Nephron progenitor cell (in vitro differentiated cells): ENCODE data around the gene TWIST1.

Source experiments
- DNase-seq: peaks from one replicate; pipeline ENCODE4 v3.0.0; 2021
- H3K27ac Mint-ChIP-seq: 2 replicates; pipeline ENCODE4 v1.8.0; 2021; ENCODE audit warnings: mild to moderate bottlenecking, moderate library complexity, mixed read lengths
- H3K27me3 Mint-ChIP-seq: 2 replicates; pipeline ENCODE4 v1.8.0; 2021; ENCODE audit warnings: mild to moderate bottlenecking, low read depth, mixed read lengths; ENCODE audit not compliant: poor library complexity
- H3K36me3 Mint-ChIP-seq: 2 replicates; pipeline ENCODE4 v1.8.0; 2021; ENCODE audit warnings: low read depth, mixed read lengths
- H3K4me1 Mint-ChIP-seq: 2 replicates; pipeline ENCODE4 v1.8.0; 2021; ENCODE audit warnings: mixed read lengths
- H3K4me3 Mint-ChIP-seq: 2 replicates; pipeline ENCODE4 v1.8.0; 2021; ENCODE audit warnings: mild to moderate bottlenecking, moderate library complexity, mixed read lengths
- H3K9me3 Mint-ChIP-seq: 2 replicates; pipeline ENCODE4 v1.8.0; 2021; ENCODE audit warnings: mild to moderate bottlenecking, moderate library complexity, mixed read lengths
- TF ChIP-seq, protein P1 (sequence below): fragments of 200-600 bp; sonication (generic); IDR thresholded peaks from 2 replicates; pipeline ENCODE4 v1.5.0; 2021; ENCODE audit warnings: antibody characterized with exemption

TWIST1 gene

DNA sequence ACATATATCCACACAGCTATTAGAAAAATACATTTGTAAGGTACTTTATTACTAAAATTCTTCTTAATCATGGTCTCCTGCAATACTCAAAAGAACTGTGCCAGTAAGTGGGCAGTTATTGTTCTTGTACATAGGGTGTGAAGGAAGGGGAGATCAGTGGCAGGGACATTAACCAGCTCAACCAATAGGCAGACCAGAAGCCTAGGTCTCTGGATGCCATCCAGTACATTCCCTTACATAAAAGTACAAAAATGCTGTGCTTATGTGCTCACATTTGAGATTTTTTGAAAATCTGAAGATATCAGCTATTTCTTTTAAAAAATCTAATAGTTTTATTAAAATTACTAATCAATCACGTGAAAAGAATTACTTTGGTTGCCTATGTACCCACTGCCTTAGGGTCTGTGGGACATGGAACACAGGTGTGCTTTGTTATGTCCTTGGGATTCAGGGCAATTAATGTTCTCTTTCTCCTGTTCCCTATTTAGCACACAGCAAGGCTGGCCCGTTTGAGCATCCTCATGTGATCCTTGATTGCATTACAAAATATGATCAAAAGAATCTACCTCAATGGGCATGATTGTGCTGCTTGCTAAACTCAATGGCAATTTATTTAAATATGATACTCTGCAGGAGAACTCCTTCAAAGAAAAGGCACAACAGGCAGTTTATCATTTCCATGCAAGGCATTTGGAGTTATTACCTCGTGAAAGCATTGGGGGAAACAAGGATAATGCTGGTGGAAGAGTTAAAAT is 22.7 kb downstream of the TWIST1 start:
- Mint-ChIP-seq H3K27me3 (no peaks in the 10 kb centered on the region), H3K4me1 (no peaks in the 10 kb centered on the region), H3K9me3 (no peaks in the 10 kb centered on the region), H3K36me3 (no peaks in the 10 kb centered on the region), H3K4me3 (no peak overlapping the region), H3K27ac (no peak overlapping the region)
- no peak for DNase-seq
- TF ChIP-seq, protein P1, sequence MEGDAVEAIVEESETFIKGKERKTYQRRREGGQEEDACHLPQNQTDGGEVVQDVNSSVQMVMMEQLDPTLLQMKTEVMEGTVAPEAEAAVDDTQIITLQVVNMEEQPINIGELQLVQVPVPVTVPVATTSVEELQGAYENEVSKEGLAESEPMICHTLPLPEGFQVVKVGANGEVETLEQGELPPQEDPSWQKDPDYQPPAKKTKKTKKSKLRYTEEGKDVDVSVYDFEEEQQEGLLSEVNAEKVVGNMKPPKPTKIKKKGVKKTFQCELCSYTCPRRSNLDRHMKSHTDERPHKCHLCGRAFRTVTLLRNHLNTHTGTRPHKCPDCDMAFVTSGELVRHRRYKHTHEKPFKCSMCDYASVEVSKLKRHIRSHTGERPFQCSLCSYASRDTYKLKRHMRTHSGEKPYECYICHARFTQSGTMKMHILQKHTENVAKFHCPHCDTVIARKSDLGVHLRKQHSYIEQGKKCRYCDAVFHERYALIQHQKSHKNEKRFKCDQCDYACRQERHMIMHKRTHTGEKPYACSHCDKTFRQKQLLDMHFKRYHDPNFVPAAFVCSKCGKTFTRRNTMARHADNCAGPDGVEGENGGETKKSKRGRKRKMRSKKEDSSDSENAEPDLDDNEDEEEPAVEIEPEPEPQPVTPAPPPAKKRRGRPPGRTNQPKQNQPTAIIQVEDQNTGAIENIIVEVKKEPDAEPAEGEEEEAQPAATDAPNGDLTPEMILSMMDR, result no peak

- H3K27me3 Mint-ChIP-seq, result no peaks in the 10 kb centered on the region
- H3K4me1 Mint-ChIP-seq, result no peaks in the 10 kb centered on the region
These were observed 23.3 kb downstream of the TWIST1 start for GRCh38 chr7:19094138-19094537.

DNA sequence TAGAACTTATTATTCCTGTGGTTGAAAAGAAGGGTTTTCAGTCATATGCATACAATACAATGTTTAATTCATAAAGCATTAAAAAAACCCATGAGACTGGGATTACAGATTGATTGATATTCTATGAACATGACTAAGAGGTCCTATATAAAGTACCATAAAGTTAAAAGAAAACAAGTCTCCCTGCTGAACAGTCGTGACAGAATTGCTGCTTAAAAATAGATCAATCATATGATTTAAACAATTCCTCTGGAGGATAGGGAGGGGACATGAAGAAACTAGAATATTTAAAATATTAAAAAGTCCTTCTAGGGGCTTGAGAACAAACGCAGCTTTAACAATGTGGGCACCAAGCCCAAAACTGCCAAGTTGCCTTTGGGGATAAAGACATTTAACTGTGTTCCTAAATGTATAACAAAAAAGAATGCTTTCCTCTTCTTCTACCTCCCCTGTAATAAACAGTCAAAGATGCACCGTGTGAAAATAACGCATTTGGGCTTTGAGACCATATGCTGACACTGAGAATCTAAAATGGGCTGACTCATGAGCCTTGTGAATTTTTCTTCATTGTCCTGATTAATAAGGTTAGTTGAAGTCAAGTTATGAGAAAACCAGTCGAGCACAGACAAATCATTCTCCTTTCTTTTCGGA is 25.8 kb downstream of the TWIST1 start:
- Mint-ChIP-seq H3K4me3 (no peak overlapping the region), H3K27me3 (no peaks in the 10 kb centered on the region), H3K36me3 (no peaks in the 10 kb centered on the region), H3K27ac (no peak overlapping the region), H3K9me3 (no peaks in the 10 kb centered on the region), H3K4me1 (no peaks in the 10 kb centered on the region)
- no peak for DNase-seq
- TF ChIP-seq, protein P1, result no peak

More at GRCh38 chr7:19094138-19094537, 23.3 kb downstream of the TWIST1 start:
- TF ChIP-seq, protein P1, result no peak
- H3K27ac Mint-ChIP-seq, result no peak overlapping the region
- no peak overlapping the region for H3K4me3 Mint-ChIP-seq
- H3K9me3 Mint-ChIP-seq, result no peaks in the 10 kb centered on the region
- no peaks in the 10 kb centered on the region for H3K36me3 Mint-ChIP-seq
- no peak for DNase-seq

GRCh38 chr7:19090526-19090925 is 26.9 kb downstream of the TWIST1 start:
- TF ChIP-seq, protein P1, result no peak
- DNase-seq, result no peak
- Mint-ChIP-seq H3K4me1 (no peaks in the 10 kb centered on the region), H3K36me3 (no peaks in the 10 kb centered on the region), H3K27me3 (no peaks in the 10 kb centered on the region), H3K9me3 (no peaks in the 10 kb centered on the region), H3K4me3 (no peak overlapping the region), H3K27ac (no peak overlapping the region)

- no peak overlapping the region for H3K27ac Mint-ChIP-seq
- no peaks in the 10 kb centered on the region for H3K36me3 Mint-ChIP-seq
- H3K4me1 Mint-ChIP-seq, result no peaks in the 10 kb centered on the region
- no peak overlapping the region for H3K4me3 Mint-ChIP-seq
- TF ChIP-seq, protein P1, result no peak
- H3K27me3 Mint-ChIP-seq, result no peaks in the 10 kb centered on the region
- no peak for DNase-seq
- no peaks in the 10 kb centered on the region for H3K9me3 Mint-ChIP-seq
These were observed 27.6 kb downstream of the TWIST1 start for GRCh38 chr7:19089797-19090196.

DNA sequence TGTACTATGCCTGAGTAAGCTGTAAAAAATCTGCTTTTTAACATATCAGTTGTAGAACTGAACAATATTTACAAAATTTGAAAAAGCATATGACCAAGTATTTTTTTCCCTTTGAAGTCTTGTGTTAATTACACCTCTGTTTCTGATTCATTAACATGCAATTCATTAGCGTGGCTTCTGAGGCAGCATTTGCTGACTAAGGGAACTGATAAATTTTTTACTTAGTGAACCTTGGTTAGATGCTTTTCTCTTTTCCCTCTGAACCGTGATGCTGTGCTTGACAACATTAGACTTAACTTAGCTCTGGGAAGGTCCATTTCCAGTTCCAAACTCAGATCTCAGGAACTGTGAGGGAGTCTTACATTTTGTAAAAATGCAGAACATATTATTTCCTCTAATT is 28.1 kb downstream of the TWIST1 start:
- no peaks in the 10 kb centered on the region for H3K9me3 Mint-ChIP-seq
- H3K27me3 Mint-ChIP-seq, result no peaks in the 10 kb centered on the region
- no peaks in the 10 kb centered on the region for H3K4me1 Mint-ChIP-seq
- no peak overlapping the region for H3K4me3 Mint-ChIP-seq
- no peak for DNase-seq
- H3K27ac Mint-ChIP-seq, result no peak overlapping the region
- TF ChIP-seq, protein P1, result no peak
- H3K36me3 Mint-ChIP-seq, result no peaks in the 10 kb centered on the region
